Motor neuron (in vitro differentiated cells): ENCODE data around the gene ST8SIA5. TPM values are rescaled to one million over a fixed set of nuclear protein-coding genes. Genes with fewer than 3 reads are reported as not detected.
A peak's percentile ranks its signal among the peaks of the same experiment; 100 is the strongest.

Source experiments
- ATAC-seq, 8 experiments: fragments of 200-7000 bp; cut with Tn5 transposase; replicated peaks in 6 of 8; 2 replicates each; pipeline ENCODE4 v1.8.0; 2021; ENCODE audit warnings: mild to moderate bottlenecking in 8 of 8, moderate library complexity in 8 of 8
- H3K27ac ChIP-seq, 2 donors: fragments of 250-450 bp; sonication (Bioruptor Pico); 2 replicates each; pipeline ENCODE4 v1.9.0; 2021; ENCODE audit warnings: antibody characterized with exemption in 2 of 2, mild to moderate bottlenecking in 2 of 2, moderate library complexity in 1 of 2
- H3K4me1 ChIP-seq, 2 donors: fragments of 250-450 bp; sonication (Bioruptor Pico); replicated peaks in 1 of 2; 2 replicates each; pipeline ENCODE4 v1.6.1; 2021; ENCODE audit warnings: antibody characterized with exemption in 2 of 2, mild to moderate bottlenecking in 2 of 2, moderate library complexity in 1 of 2
- H3K4me3 ChIP-seq, 5 donors: fragments of 250-450 bp; sonication (Bioruptor Pico); 2 replicates each; pipeline ENCODE4 v1.9.0; 2021; ENCODE audit warnings: antibody characterized with exemption in 5 of 5, mild to moderate bottlenecking in 5 of 5, moderate library complexity in 4 of 5
- WGBS, 10 experiments: fragments of 450-650 bp; shearing (Covaris generic); methylation state at CpG; one replicate each; pipeline ENCODE4 v1.0.0; 2022; 5-methylcytosine and 5-hydroxymethylcytosine counted together
- in situ Hi-C, 9 experiments: fragments of 400-800 bp; cut with MboI; loops; one replicate each; pipeline ENCODE4 v1.15.0; 2021; ENCODE audit warnings: low sequenced_read_pairs in 9 of 9, low pct_unique_long_range_greater_than_20kb in 2 of 9; ENCODE audit not compliant: unreplicated experiment in 9 of 9
- total RNA-seq, 8 experiments: library from RNA; unstranded; fragments of 300-600 nt; gene quantifications; 2 replicates each; pipeline versions ENCODE4 v1.2.3 to v1.2.4, GENCODE V29; 2022

Gene ST8SIA5
- total RNA-seq, 8 experiments from 2014 or later, result 0.10 to 2.8 (median 0.88) TPM

- H3K27ac ChIP-seq, result no peak overlapping the region
- in situ Hi-C loops, result no loop called here
- 0 to 67% (median 38%) methylated on average over 1 to 2 of the region's 2 CpGs; no CpG with 5 or more reads in 2 of the 10 experiments for WGBS, 10 experiments
- peaks cover 0 to 2% of the 10 kb centered on the region in 2 donors for H3K4me1 ChIP-seq
- no peak overlapping the region for H3K4me3 ChIP-seq
- peak in 5 of 8 experiments; percentile 5 to 31 (median 24) for ATAC-seq
Measured at GRCh38 chr18:46761059-46761769, 4.4 kb upstream of the ST8SIA5 start.

- in situ Hi-C loops, result no loop called here
- no peak for ATAC-seq
- WGBS, 10 experiments, result 0 to 69% (median 38%) methylated on average over 1 to 5 of the region's 6 CpGs; no CpG with 5 or more reads in 3 of the 10 experiments
- Histone ChIP-seq H3K4me3 (no peak overlapping the region), H3K27ac (no peak overlapping the region), H3K4me1 (peaks cover 0 to 2% of the 10 kb centered on the region in 2 donors)
Measured at GRCh38 chr18:46759890-46760289, 3.0 kb upstream of the ST8SIA5 start.

GRCh38 chr18:46756025-46756558 is 761 bp downstream of the ST8SIA5 start:
- in situ Hi-C loops, result no loop called here
- peak in 4 of 8 experiments; percentile 1 to 3 (median 2) for ATAC-seq

GRCh38 chr18:46755315-46756024 is 1.4 kb downstream of the ST8SIA5 start:
- Histone ChIP-seq H3K4me3 (peak overlapping the region; percentile 35 to 57 (median 41)), H3K27ac (no peak overlapping the region), H3K4me1 (peaks cover 0 to 2% of the 10 kb centered on the region in 2 donors)
- ATAC-seq, result peak in 1 of 8 experiments; percentile 27
- in situ Hi-C loops, result no loop called here
- WGBS, 10 experiments, result 0 to 58% (median 21%) methylated on average over 1 to 10 of the region's 17 CpGs; no CpG with 5 or more reads in 1 of the 10 experiments

More at GRCh38 chr18:46756025-46756558, 761 bp downstream of the ST8SIA5 start:
- H3K27ac ChIP-seq, result no peak overlapping the region
- H3K4me1 ChIP-seq, result peaks cover 0 to 2% of the 10 kb centered on the region in 2 donors
- 0 to 15% (median 10%) methylated on average over 2 to 9 of the region's 41 CpGs; no CpG with 5 or more reads in 5 of the 10 experiments for WGBS, 10 experiments
- H3K4me3 ChIP-seq, result peak overlapping the region; percentile 35 to 57 (median 41)

GRCh38 chr18:46754661-46755292 is 2.1 kb downstream of the ST8SIA5 start:
- WGBS, 10 experiments, result 4 to 77% (median 54%) methylated on average over 1 to 5 of the region's 13 CpGs; no CpG with 5 or more reads in 4 of the 10 experiments
- H3K27ac ChIP-seq, result no peak overlapping the region
- peak in 1 of 8 experiments; percentile 34 for ATAC-seq
- peaks cover 0 to 2% of the 10 kb centered on the region in 2 donors for H3K4me1 ChIP-seq
- in situ Hi-C loops, result no loop called here
- peak overlapping the region in 2 of 5 donors; percentile 46 to 57 for H3K4me3 ChIP-seq

GRCh38 chr18:46754188-46754587 is 2.7 kb downstream of the ST8SIA5 start:
- no peak overlapping the region for H3K4me3 ChIP-seq
- H3K4me1 ChIP-seq, result peaks cover 0 to 2% of the 10 kb centered on the region in 2 donors
- 67 to 100% (median 77%) methylated on average over 1 to 2 of the region's 3 CpGs; no CpG with 5 or more reads in 6 of the 10 experiments for WGBS, 10 experiments
- ATAC-seq, result no peak
- H3K27ac ChIP-seq, result no peak overlapping the region
- in situ Hi-C loops, result no loop called here

- no peak for ATAC-seq
- in situ Hi-C loops, result no loop called here
- WGBS, 10 experiments, result 20 to 84% (median 71%) methylated on average over 1 to 8 of the region's 8 CpGs; no CpG with 5 or more reads in 3 of the 10 experiments
- Histone ChIP-seq H3K27ac (no peak overlapping the region), H3K4me1 (no peaks in the 10 kb centered on the region), H3K4me3 (no peak overlapping the region)
Measured at GRCh38 chr18:46751882-46752281, 5.0 kb downstream of the ST8SIA5 start.

GRCh38 chr18:46750626-46751025 is 6.2 kb downstream of the ST8SIA5 start:
- ATAC-seq, result no peak
- H3K27ac ChIP-seq, result no peak overlapping the region
- no peak overlapping the region for H3K4me3 ChIP-seq

GRCh38 chr18:46748466-46748865 is 8.4 kb downstream of the ST8SIA5 start:
- WGBS, 10 experiments, result 0 to 100% (median 81%) methylated on average over 1 to 2 of the region's 2 CpGs; no CpG with 5 or more reads in 5 of the 10 experiments
- ATAC-seq, result no peak
- in situ Hi-C loops, result no loop called here
- Histone ChIP-seq H3K4me1 (no peaks in the 10 kb centered on the region), H3K27ac (no peak overlapping the region), H3K4me3 (no peak overlapping the region)

More at GRCh38 chr18:46750626-46751025, 6.2 kb downstream of the ST8SIA5 start:
- 32 to 95% (median 69%) methylated on average over 3 to 6 of the region's 6 CpGs; no CpG with 5 or more reads in 1 of the 10 experiments for WGBS, 10 experiments
- in situ Hi-C loops, result no loop called here
- H3K4me1 ChIP-seq, result no peaks in the 10 kb centered on the region

GRCh38 chr18:46740046-46740445 is 16.8 kb downstream of the ST8SIA5 start:
- peaks cover 0 to 3% of the 10 kb centered on the region in 2 donors for H3K4me1 ChIP-seq
- 11 to 92% (median 72%) methylated on average over 2 of the region's 2 CpGs; no CpG with 5 or more reads in 2 of the 10 experiments for WGBS, 10 experiments
- in situ Hi-C loops, result no loop called here
- no peak overlapping the region for H3K27ac ChIP-seq
- no peak overlapping the region for H3K4me3 ChIP-seq
- ATAC-seq, result no peak

GRCh38 chr18:46738491-46738890 is 18.4 kb downstream of the ST8SIA5 start:
- in situ Hi-C loops, result no loop called here
- ATAC-seq, result no peak
- WGBS, 10 experiments, result 20 to 77% (median 76%) methylated on average over 1 to 5 of the region's 7 CpGs; no CpG with 5 or more reads in 7 of the 10 experiments
- Histone ChIP-seq H3K27ac (no peak overlapping the region), H3K4me1 (peaks cover 0 to 3% of the 10 kb centered on the region in 2 donors), H3K4me3 (no peak overlapping the region)

- in situ Hi-C loops, result no loop called here
- no peak overlapping the region for H3K4me3 ChIP-seq
- 0 to 100% (median 39%) methylated on average over 1 to 2 of the region's 4 CpGs; no CpG with 5 or more reads in 4 of the 10 experiments for WGBS, 10 experiments
Measured at GRCh38 chr18:46736736-46737135, 20.1 kb downstream of the ST8SIA5 start.

More at GRCh38 chr18:46736736-46737135, 20.1 kb downstream of the ST8SIA5 start:
- no peak overlapping the region for H3K27ac ChIP-seq
- no peak for ATAC-seq
- H3K4me1 ChIP-seq, result peaks cover 0 to 3% of the 10 kb centered on the region in 2 donors
